Measurements from ENCODE around the gene FUS. TPM values are rescaled to one million over a fixed set of nuclear protein-coding genes. Genes with fewer than 3 reads are reported as not detected.

The FUS gene
- total and polyA plus RNA-seq, 2 of the 8 experiments (the other 6 are each of a cell fraction or from before 2014, with no cell fraction given) = 484 to 685 TPM

GRCh38 chr16:31190818-31191444, 11.0 kb downstream of the FUS start:
- WGBS, 2 experiments (ENCODE audit: extremely low coverage in 1 of 2, insufficient coverage in 1 of 2, insufficient read length in 1 of 2, insufficient replicate concordance in 2 of 2, low coverage in 1 of 2, low lambda C conversion rate in 2 of 2, missing lambda C conversion rate in 1 of 2) = 85% methylated on average over 10 of the region's 17 CpGs; no CpG with 5 or more reads in 1 of the 2 experiments
- Histone ChIP-seq H4K91ac (replicated peaks; ENCODE audit: insufficient read length, low read length) (no peak overlapping the region), H3K9ac (replicated peaks in 1 of 4; ENCODE audit: extremely low read depth in 1 of 4, low read depth in 3 of 4, low read length in 3 of 4) (no peak overlapping the region), H3K23ac (ENCODE audit: insufficient read length) (no peak overlapping the region), H3K9me3 (ENCODE audit: insufficient read depth in 2 of 2, low read depth in 1 of 2, low read length in 1 of 2) (no peaks in the 10 kb centered on the region), H2BK20ac (ENCODE audit: low read length) (no peak overlapping the region), H3K18ac (ENCODE audit: extremely low read depth, low read length) (no peak overlapping the region), H3K36me3 (ENCODE audit: control insufficient read depth in 2 of 4, insufficient read depth in 4 of 4, low read length in 3 of 4) (peaks cover 73 to 100% (median 98%) of the 10 kb centered on the region in 4 experiments), H4K5ac (ENCODE audit: insufficient read length, low read depth, low read length) (no peak overlapping the region), H3K27ac (ENCODE audit: low read depth, low read length) (no peak overlapping the region), H3K23me2 (ENCODE audit: low read depth, low read length) (no peaks in the 10 kb centered on the region), H3K56ac (replicated peaks; ENCODE audit: insufficient read length, low read depth, low read length) (no peak overlapping the region), H3K79me2 (ENCODE audit: control insufficient read depth in 1 of 2, insufficient read depth in 2 of 2, low read length in 2 of 2) (peaks cover 0 to 49% of the 10 kb centered on the region in 2 experiments; a peak in 3 of 4 replicates), H2BK120ac (replicated peaks; ENCODE audit: low read depth, low read length) (no peak overlapping the region), H2BK5ac (ENCODE audit: low read depth, low read length) (no peak overlapping the region), H3K4me3 (ENCODE audit: extremely low read depth in 1 of 4, insufficient read depth in 2 of 4, low read depth in 3 of 4, low read length in 4 of 4) (no peak overlapping the region), H2BK12ac (ENCODE audit: low read depth, low read length) (no peak overlapping the region), H3K4me1 (replicated peaks in 1 of 4; ENCODE audit: control insufficient read depth in 3 of 4, insufficient read depth in 4 of 4, low read length in 3 of 4) (no peaks in the 10 kb centered on the region), H3K4me2 (ENCODE audit: insufficient read depth in 1 of 2, low read depth in 2 of 2, low read length in 2 of 2) (no peak overlapping the region), H4K20me1 (replicated peaks in 1 of 2; ENCODE audit: control insufficient read depth in 1 of 2, insufficient read depth in 2 of 2, low read length in 2 of 2) (peaks cover 12 to 44% of the 10 kb centered on the region in 2 experiments), H2AFZ (ENCODE audit: low read length) (no peak overlapping the region), H3K4ac (replicated peaks; ENCODE audit: insufficient read length, low read depth, low read length) (no peak overlapping the region), H3K27me3 (replicated peaks in 1 of 4; ENCODE audit: control insufficient read depth in 3 of 4, extremely low read depth in 1 of 4, insufficient read depth in 3 of 4, low read length in 3 of 4) (no peaks in the 10 kb centered on the region), H3K79me1 (ENCODE audit: low read depth, low read length) (peaks cover 7% of the 10 kb centered on the region), H2AK5ac (ENCODE audit: low read depth, low read length) (no peak overlapping the region), H4K8ac (ENCODE audit: extremely low read depth, insufficient read depth, low read length) (no peak overlapping the region), H2BK15ac (ENCODE audit: low read length) (no peak overlapping the region), H3K14ac (ENCODE audit: insufficient read length) (no peak overlapping the region)
- FAIRE-seq = no peak
- CTCF ChIA-PET (ENCODE audit: partially characterized antibody) = interaction anchor here (0.9 to 1.1 kb wide), 2 partner anchors 13 to 190 kb away, joined by 3 read pairs; no protein-coding TSS in a partner anchor
- POLR2A ChIA-PET (ENCODE audit: partially characterized antibody) = interaction anchor here (1.5 to 17.4 kb wide), 5 partner anchors 6 to 40 kb away, joined by 4 to 430 read pairs (median 272); partner anchors contain the start of genes FUS, PYCARD, PYDC1 and TRIM72
- TF ChIP-seq CEBPB (IDR thresholded peaks at IDR 0.05; ENCODE audit: low read depth, low read length) = no peak
- 0 out of 2 replicates have a peak, but pooled peaks have one; percentile 25 for TF ChIP-seq POLR2AphosphoS5 (IDR thresholded peaks at IDR 0.05; ENCODE audit: low read depth, low read length)
- no peak for DNase-seq (ENCODE audit: low read depth in 1 of 2, low spot score in 2 of 2)
